DND-41 (cell line): Measurements from ENCODE around the gene RAD23B.

Experiments used
- ATAC-seq: fragments of 200-7000 bp; cut with Tn5 transposase; 3 replicates; pipeline ENCODE4 v1.9.1; 2021; ENCODE audit warnings: low read depth; ENCODE audit not compliant: insufficient read depth
- DNase-seq: peaks from one replicate; pipeline ENCODE4 v3.0.0-alpha.2; 2020
- H2AFZ ChIP-seq: 2 replicates; pipeline ENCODE4 v1.6.0; 2012; ENCODE audit warnings: low read depth, low read length
- H3K27ac ChIP-seq: 2 replicates; pipeline ENCODE4 v1.5.1; 2012; ENCODE audit warnings: low read length, inconsistent platforms
- H3K27me3 ChIP-seq: fragments of 200-600 bp; sonication (generic); 2 replicates; pipeline ENCODE4 v1.6.0; 2012; ENCODE audit warnings: low read length, mild to moderate bottlenecking, inconsistent platforms; ENCODE audit not compliant: insufficient read depth, poor library complexity
- H3K36me3 ChIP-seq: 2 replicates; pipeline ENCODE4 v1.5.1; 2012; ENCODE audit warnings: low read length, inconsistent platforms; ENCODE audit not compliant: insufficient read depth
- H3K4me1 ChIP-seq: 2 replicates; pipeline ENCODE4 v1.5.1; 2012; ENCODE audit warnings: mild to moderate bottlenecking, low read length; ENCODE audit not compliant: insufficient read depth
- H3K4me2 ChIP-seq: 2 replicates; pipeline ENCODE4 v1.6.0; 2012; ENCODE audit warnings: mild to moderate bottlenecking, moderate library complexity, low read length, inconsistent platforms; ENCODE audit not compliant: insufficient read depth
- H3K4me3 ChIP-seq, 2 experiments: fragments of 200-600 bp in 1 of 2; shearing (Covaris generic) in 1 of 2; 2 replicates each; pipeline ENCODE4 v1.5.1; 2012 to 2016; ENCODE audit warnings: inconsistent platforms in 2 of 2, low read length in 2 of 2, mild to moderate bottlenecking in 2 of 2, low read depth in 1 of 2, moderate library complexity in 1 of 2
- H3K79me2 ChIP-seq: 2 replicates; pipeline ENCODE4 v1.6.0; 2012; ENCODE audit warnings: low read length, inconsistent platforms; ENCODE audit not compliant: insufficient read depth
- H3K9ac ChIP-seq: 2 replicates; pipeline ENCODE4 v1.6.0; 2012; ENCODE audit warnings: low read depth, mild to moderate bottlenecking, inconsistent platforms, low read length, moderate library complexity
- H3K9me3 ChIP-seq: 2 replicates; pipeline ENCODE4 v1.5.1; 2012; ENCODE audit warnings: low read length, moderate library complexity, mild to moderate bottlenecking, inconsistent platforms; ENCODE audit not compliant: insufficient read depth, severe bottlenecking
- H4K20me1 ChIP-seq: 2 replicates; pipeline ENCODE4 v1.6.0; 2012; ENCODE audit warnings: low read length; ENCODE audit not compliant: insufficient read depth
- EZH2 ChIP-seq: IDR thresholded peaks from 3 replicates; pipeline ENCODE4 v1.6.1; 2012; ENCODE audit warnings: borderline replicate concordance, low read depth, mild to moderate bottlenecking, moderate library complexity, low read length, inconsistent platforms; ENCODE audit not compliant: severe bottlenecking
- TF ChIP-seq, protein P1 (sequence below): IDR thresholded peaks from 2 replicates; pipeline ENCODE4 v1.5.1; 2012; ENCODE audit warnings: borderline replicate concordance, low read length, moderate library complexity, mild to moderate bottlenecking; ENCODE audit not compliant: poor library complexity, severe bottlenecking; ENCODE audit errors: extremely low read depth

The RAD23B gene

DNA sequence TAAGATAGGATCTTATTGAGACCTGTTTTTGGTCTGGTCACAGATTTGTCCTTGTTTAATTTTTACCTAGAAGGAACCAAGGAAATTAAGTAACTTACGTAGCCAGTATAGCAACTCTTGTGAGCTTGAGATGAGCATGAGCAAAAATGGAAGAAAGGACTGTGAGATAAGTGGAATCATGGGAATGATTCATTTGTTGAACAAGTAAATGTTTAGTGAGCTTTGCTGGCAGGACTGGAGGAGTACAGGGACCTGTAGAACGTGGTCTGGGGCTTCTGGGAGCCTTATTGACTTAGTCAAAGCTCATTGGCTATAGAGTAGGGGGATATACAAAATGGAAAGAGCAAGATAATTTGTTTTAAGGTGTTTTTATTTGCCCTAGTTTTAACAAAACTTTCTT, 3.0 kb downstream of the RAD23B start:
- Histone ChIP-seq H4K20me1 (peaks cover 68% of the 10 kb centered on the region), H3K27ac (0 out of 2 replicates have a peak overlapping the region, but pooled peaks have one; percentile 9), H3K27me3 (no peaks in the 10 kb centered on the region), H2AFZ (no peak overlapping the region), H3K4me2 (peak overlapping the region; percentile 77; the same call in 1 of the 2 replicates), H3K79me2 (peaks cover 80% of the 10 kb centered on the region), H3K4me1 (peaks cover 33% of the 10 kb centered on the region), H3K36me3 (no peaks in the 10 kb centered on the region; the same call in 1 of the 2 replicates), H3K4me3 (peak overlapping the region in 1 of 2 experiments; percentile 87; a peak in 2 of 4 replicates), H3K9ac (no peak overlapping the region; the same call in 1 of the 2 replicates), H3K9me3 (no peaks in the 10 kb centered on the region)
- TF ChIP-seq, protein P1, sequence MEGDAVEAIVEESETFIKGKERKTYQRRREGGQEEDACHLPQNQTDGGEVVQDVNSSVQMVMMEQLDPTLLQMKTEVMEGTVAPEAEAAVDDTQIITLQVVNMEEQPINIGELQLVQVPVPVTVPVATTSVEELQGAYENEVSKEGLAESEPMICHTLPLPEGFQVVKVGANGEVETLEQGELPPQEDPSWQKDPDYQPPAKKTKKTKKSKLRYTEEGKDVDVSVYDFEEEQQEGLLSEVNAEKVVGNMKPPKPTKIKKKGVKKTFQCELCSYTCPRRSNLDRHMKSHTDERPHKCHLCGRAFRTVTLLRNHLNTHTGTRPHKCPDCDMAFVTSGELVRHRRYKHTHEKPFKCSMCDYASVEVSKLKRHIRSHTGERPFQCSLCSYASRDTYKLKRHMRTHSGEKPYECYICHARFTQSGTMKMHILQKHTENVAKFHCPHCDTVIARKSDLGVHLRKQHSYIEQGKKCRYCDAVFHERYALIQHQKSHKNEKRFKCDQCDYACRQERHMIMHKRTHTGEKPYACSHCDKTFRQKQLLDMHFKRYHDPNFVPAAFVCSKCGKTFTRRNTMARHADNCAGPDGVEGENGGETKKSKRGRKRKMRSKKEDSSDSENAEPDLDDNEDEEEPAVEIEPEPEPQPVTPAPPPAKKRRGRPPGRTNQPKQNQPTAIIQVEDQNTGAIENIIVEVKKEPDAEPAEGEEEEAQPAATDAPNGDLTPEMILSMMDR = no peak
- no peak for TF ChIP-seq EZH2
- ATAC-seq = no peak
- DNase-seq = no peak

DNA sequence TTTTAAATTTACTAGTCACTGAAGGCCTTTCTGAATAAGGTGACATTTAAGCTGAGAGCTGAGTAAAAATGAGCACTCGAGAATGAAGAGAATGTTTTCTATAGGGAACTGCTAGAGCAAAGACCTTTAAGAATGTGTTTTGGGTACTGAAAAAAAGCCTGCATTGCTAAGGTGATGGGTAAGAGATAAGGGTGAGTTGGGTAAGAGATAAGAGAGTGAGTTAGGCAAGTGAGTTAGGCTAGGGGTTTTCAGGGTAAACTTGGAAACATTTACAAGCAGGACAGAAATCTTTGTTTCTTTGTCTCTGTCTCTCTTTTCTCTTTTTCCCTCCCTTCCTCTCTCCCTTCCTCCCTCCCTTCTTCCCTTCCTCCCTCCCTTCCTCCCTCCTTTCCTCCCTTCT, 5.6 kb downstream of the RAD23B start:
- H3K27me3 ChIP-seq = no peaks in the 10 kb centered on the region
- H2AFZ ChIP-seq = no peak overlapping the region
- H3K36me3 ChIP-seq = no peaks in the 10 kb centered on the region; the same call in 1 of the 2 replicates
- peaks cover 28% of the 10 kb centered on the region for H3K4me1 ChIP-seq
- no peak for TF ChIP-seq EZH2
- TF ChIP-seq, protein P1 = no peak
- H3K9me3 ChIP-seq = no peaks in the 10 kb centered on the region
- no peak for DNase-seq
- no peak for ATAC-seq
- H4K20me1 ChIP-seq = peaks cover 90% of the 10 kb centered on the region
- H3K4me2 ChIP-seq = peak overlapping the region; percentile 7; the same call in 1 of the 2 replicates
- H3K79me2 ChIP-seq = peaks cover 100% of the 10 kb centered on the region
- H3K4me3 ChIP-seq = no peak overlapping the region
- no peak overlapping the region for H3K27ac ChIP-seq
- no peak overlapping the region for H3K9ac ChIP-seq

DNA sequence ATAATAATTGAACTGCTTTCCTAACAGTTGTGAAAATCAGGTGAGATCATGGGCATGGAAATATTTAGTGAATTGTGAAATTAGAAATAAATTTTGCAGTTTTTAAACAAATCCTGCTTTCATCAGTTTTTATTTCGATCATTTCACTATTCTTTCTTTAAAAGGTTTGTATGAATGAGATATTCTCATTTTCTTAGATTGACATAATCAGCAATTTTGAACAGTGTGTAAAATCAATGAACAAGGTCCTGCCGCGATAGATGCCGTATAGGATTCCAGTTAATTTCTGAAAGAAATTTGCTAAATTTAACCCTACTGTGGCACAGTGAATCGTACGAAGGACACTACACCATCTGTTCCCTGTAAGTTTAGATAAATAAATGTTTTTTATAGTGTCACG, 7.5 kb downstream of the RAD23B start:
- H3K27ac ChIP-seq = no peak overlapping the region
- no peak overlapping the region for H2AFZ ChIP-seq
- H3K9me3 ChIP-seq = no peaks in the 10 kb centered on the region
- H3K4me3 ChIP-seq = no peak overlapping the region
- TF ChIP-seq EZH2 = no peak
- TF ChIP-seq, protein P1 = no peak
- H3K4me1 ChIP-seq = peaks cover 19% of the 10 kb centered on the region
- H3K4me2 ChIP-seq = no peak overlapping the region
- ATAC-seq (no peak), DNase-seq (no peak)
- H3K27me3 ChIP-seq = no peaks in the 10 kb centered on the region
- no peaks in the 10 kb centered on the region for H3K36me3 ChIP-seq
- peaks cover 90% of the 10 kb centered on the region for H4K20me1 ChIP-seq
- no peak overlapping the region for H3K9ac ChIP-seq
- peaks cover 100% of the 10 kb centered on the region for H3K79me2 ChIP-seq
